Tibial nerve (tissue), 4 donors: ENCODE data around the gene SFT2D3.

Source experiments
- CTCF ChIP-seq, 5 experiments: fragments of 200-600 bp in 3 of 5; fragments of 450-650 bp in 2 of 5; sonication (generic) in 3 of 5; IDR thresholded peaks; one replicate each; pipeline ENCODE4 v1.5.1; 2016 to 2019; ENCODE audit warnings: antibody characterized with exemption in 5 of 5, mild to moderate bottlenecking in 3 of 5, moderate library complexity in 2 of 5
- EP300 ChIP-seq, 2 donors: sonication (generic); formaldehyde crosslinking; IDR thresholded peaks; one replicate each; pipeline ENCODE4 v1.6.1; 2017; ENCODE audit warnings: antibody characterized with exemption in 2 of 2, mild to moderate bottlenecking in 1 of 2
- POLR2A ChIP-seq, 2 donors: fragments of 450-650 bp; IDR thresholded peaks; one replicate each; pipeline ENCODE4 v1.6.1; 2017; ENCODE audit warnings: antibody characterized with exemption in 2 of 2, mild to moderate bottlenecking in 2 of 2, moderate library complexity in 2 of 2

GRCh38 chr2:127737892-127738291 is 36.6 kb downstream of the SFT2D3 start:
- TF ChIP-seq POLR2A (IDR thresholded peaks at IDR 0.05), result no peak
- no peak for TF ChIP-seq EP300 (IDR thresholded peaks at IDR 0.05)
- no peak for TF ChIP-seq CTCF (IDR thresholded peaks at IDR 0.05)
